Skeletal muscle cell (primary cell): ENCODE measurements around the gene PRR18.

Source experiments
- DNase-seq: peaks from one replicate; pipeline ENCODE4 v3.0.0-alpha.2; 2010; ENCODE audit warnings: low read depth
- H3K4me3 ChIP-seq: 2 replicates; pipeline ENCODE4 v1.5.1; 2011; ENCODE audit warnings: low read depth, mild to moderate bottlenecking, control low read depth, low read length, moderate library complexity

Gene PRR18

GRCh38 chr6:166308769-166309589, 787 bp upstream of the PRR18 start:
- DNase-seq: no peak
- no peak overlapping the region for H3K4me3 ChIP-seq

DNA sequence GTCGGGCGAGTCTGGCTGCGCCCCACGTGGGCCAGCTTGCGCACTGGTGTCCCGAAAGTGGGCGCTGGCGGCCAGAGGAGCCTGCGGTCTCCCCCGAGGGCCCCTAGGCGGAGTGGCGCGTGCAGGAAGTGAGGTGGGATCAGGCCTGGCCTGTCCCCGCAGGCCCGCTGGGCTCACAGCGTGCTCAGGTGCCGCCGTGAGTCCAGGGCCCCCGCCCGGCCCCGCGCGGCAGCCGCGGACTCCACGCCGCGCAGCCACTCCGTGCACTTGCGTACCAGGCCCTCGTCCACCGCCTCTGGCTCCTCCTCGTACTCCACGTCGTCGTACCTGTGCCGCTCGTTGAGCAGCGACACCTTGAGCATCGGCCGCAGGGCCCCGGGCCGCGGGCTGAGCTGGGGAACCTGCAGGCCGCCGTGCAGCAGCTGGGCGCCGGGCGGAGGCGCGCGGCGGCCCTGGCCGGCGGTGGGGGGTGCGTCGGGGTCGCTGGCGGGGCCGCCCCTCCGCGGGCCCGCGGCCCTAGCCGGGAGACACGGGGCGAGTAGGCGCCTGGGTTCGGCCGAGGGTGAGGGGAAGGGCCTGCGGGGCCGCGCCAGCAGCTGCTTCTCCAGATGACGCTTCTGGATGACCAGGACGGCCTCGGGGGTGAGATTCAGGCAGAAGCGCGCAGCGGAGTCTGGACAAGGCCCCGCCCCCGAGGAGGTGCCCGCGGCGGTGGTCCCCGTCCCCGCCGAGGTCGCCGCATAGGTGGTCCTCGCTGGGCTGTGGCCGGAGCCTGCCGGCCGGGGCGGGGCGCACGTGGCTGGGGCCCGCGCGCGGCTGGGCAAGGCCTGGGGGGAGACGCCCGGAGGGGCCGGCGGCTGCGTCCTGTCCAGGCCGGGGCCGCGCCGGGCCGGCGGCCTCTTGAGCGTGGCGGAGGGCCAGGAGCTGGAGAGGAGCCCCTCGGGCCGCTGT, 835 bp downstream of the PRR18 start:
- no peak for DNase-seq
- H3K4me3 ChIP-seq: peak overlapping the region; percentile 45

GRCh38 chr6:166306378-166307081, 1.7 kb downstream of the PRR18 start:
- H3K4me3 ChIP-seq: no peak overlapping the region
- DNase-seq: no peak

GRCh38 chr6:166305562-166306117, 2.6 kb downstream of the PRR18 start:
- no peak for DNase-seq
- no peak overlapping the region for H3K4me3 ChIP-seq

DNA sequence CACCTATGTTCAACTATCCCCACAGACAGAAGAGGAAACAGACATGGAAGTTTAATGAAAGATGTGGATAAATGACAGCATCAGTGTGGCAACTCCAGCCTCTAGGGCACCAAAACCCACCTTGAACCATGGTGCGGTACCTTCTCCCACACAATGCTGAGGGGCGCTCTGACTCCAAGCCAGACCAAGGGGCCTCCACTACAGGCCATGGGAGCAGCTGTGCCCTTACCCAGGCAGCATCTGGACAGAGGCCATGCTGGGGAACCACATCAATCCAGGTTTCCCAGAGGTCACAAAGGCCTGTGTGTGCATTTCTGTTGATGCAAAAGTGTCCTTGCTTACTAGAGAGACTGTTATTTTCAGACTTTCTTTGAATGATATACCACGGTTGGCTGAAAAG, 4.1 kb downstream of the PRR18 start:
- H3K4me3 ChIP-seq: no peak overlapping the region
- no peak for DNase-seq

GRCh38 chr6:166301611-166302529, 6.3 kb downstream of the PRR18 start:
- H3K4me3 ChIP-seq: no peak overlapping the region
- no peak for DNase-seq

DNA sequence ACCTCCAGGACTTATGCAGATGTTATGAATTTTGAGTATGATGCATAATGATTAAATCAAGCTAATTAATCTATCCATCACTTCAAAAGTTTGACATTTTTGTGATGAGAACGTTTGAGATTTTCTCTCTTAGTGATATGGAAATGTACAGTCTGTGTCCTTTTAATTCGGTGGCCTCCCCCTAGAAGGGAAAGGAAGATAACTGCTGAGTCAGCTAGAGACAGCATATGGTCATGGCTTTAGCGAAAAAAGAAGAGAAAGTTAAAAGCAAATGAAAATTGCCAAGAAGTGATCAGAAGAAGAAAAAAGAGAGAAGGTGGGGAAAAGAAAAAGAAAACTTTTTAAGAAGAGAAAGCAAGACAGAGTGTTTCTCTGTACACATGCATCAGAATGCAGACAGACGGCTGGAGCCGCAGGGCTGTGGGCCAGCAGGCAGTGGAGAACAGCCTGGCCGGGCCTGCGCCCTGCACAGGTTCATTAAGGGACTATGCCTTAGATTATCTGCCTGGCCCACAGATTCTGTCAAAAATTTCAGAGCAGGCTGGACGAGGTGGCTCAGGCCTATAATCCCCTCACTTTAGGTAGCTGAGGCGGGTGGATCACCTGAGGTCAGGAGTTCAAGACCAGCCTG, 7.7 kb downstream of the PRR18 start:
- no peak overlapping the region for H3K4me3 ChIP-seq
- DNase-seq: no peak

GRCh38 chr6:166297606-166298005, 10.6 kb downstream of the PRR18 start:
- H3K4me3 ChIP-seq: no peak overlapping the region
- DNase-seq: no peak

GRCh38 chr6:166296035-166296883, 11.9 kb downstream of the PRR18 start:
- DNase-seq: no peak
- no peak overlapping the region for H3K4me3 ChIP-seq

DNA sequence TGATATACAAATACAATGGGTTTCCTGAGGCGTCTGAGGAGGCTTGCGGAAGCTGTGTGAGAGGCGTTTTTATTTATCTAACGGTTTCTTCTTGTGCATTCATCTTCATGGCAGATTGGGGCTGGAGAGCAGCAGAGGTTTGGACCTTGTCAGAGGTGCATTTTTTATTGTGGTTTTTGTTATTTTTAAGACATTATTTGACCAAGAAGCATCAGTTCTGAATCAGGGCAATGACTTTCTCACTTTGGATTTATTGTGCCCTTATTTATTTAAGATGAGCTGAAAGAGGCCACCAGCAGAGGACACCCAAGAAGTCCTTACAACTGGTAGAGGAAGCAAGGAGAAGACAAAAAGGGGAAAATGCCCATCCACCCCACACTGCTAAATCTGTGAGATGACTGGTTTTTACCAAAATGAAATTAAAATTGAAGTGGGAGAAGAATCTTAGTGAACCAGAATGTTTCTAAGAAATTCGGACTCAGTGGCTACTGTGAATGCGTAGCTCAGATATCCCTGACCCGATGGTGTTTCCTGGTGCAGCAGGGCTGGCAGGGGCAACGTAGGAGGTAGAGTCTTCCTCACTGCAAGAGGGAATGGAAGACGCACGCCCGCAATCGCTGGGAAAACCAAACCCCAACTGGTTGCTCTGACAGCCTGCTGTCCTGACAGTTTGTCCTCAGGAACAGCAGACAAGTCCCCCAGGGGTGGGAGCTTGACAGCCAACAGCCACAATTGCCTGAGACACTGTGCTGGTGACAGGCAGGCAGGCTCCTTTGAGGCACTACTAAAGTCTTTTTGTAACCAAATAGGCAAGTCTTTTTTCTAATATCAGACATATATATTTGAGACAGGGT, 14.2 kb downstream of the PRR18 start:
- H3K4me3 ChIP-seq: no peak overlapping the region
- DNase-seq: no peak

DNA sequence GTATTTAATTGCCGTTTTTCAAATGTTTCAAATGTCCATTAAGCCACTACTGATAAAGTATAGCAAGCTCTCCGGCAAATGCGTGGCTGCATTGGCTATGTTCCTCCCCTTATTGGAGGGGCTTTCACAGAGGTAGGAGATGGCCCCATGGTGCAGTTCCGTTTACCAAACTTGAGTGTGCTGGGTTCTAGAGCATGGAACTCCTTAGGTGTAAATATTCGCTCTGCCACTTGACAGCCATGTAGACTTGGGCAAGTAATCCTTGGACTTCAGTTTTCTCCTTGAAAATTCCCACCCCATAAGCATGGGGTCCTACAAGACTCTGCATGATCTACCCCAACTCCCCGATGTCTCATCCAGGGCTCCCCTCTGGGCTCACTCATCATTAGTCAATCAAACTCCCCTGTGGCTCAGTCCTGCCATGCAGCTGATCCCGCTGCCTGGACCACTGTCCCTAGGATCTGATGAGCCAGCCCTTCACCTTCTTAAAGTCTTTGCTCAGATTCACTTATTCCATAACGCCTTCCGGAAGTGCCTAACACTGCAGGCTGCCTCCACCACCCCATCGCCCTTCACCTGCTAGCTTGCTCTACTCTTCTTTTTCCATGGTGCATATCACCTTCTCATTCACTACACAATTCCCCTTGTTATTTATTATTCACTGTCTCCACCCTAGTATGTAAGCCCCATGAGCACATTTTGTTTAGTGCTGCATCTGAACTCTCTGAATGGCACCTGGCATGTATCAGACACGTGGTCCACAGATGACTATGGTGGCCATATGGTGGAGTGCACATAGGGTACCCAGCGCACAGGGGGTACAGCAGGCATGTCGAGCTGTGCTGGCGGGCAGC, 18.8 kb downstream of the PRR18 start:
- H3K4me3 ChIP-seq: no peak overlapping the region
- DNase-seq: no peak

DNA sequence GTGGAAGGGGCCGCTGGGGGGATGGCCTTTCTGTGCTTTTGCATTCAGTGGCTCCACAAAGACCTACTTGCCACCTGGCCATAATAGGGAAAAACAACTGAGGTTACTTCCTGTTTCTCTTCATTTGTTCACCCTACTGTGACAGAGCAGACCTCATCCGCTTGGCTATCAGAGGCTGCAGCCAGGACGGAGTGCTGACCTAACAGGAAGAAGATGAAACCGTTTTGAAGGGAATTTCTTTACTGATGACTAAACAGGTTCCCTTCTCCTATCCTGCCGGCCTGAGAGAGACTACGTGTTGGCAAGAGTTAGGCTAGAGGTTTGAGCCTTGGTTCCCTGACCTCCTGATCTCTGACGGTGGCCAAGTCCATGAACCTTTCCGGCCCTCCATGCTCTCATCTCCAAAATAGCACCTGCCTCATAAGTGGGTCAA, 21.3 kb downstream of the PRR18 start:
- no peak for DNase-seq
- H3K4me3 ChIP-seq: no peak overlapping the region

GRCh38 chr6:166285233-166285632, 23.0 kb downstream of the PRR18 start:
- DNase-seq: no peak

GRCh38 chr6:166284640-166285039, 23.6 kb downstream of the PRR18 start:
- no peak for DNase-seq
- no peak overlapping the region for H3K4me3 ChIP-seq

More at GRCh38 chr6:166285233-166285632, 23.0 kb downstream of the PRR18 start:
- H3K4me3 ChIP-seq: no peak overlapping the region

DNA sequence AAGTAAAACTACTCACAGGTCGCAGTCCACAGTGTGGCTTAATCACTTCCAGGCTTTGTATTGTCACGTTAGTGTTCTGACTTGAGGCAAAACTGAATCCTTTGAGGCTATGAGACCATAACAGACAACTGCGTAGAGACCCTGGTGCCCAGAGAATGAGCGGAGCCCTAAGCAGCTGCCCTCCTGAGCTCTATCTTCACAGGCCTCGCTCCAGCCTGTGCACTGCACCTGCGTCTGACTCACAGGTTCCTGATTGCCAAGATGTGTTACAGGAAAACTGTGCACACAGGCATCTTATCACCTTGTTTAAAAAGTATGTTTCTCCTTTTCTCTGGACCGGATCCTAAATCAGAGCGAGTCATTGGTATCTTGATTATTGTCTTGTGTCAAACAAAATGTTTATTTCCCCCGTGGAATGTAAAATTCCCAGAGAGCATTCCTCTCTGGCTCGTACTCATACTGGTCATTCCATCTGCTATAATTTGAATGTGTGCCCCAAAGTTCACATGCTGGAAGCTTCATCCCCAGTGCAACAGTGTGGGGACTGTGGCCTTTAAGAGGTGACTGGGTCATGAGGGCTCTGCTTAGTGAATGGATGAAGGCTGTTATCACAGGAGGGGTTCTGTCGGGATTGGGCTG, 25.7 kb downstream of the PRR18 start:
- DNase-seq: no peak
- H3K4me3 ChIP-seq: no peak overlapping the region
